ENCODE results near the gene PAX3. TPM values are rescaled to one million over a fixed set of nuclear protein-coding genes. Genes with fewer than 3 reads are reported as not detected.

PAX3 gene
- total and polyA plus RNA-seq, 4 donors: not detected

DNA sequence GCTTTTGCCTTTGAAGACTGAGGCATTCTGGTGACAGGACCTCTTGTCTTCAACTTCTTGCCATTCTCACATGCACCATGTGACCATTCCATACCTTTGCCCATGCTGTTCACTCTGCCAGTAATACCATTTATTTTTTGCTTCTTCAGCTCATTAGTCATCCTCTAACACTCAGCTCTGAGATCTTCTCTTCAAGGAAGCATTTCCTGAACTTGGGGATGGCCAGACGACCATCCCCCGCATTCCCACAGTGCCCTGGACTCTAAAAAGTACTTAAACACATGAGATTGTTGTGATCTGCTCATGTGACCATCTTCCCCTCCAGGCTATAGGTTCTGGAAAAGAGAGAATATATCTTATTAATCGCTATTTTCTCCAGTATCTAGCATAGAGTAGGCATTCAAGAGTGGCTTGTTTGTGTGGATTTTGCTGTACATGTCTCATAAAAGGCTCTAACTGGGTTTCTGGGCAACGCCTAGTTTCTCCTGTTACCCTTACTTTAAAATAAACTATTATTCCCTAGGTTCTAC, 33.9 kb downstream of the PAX3 start:
- peaks cover 0 to 2% (median 0%) of the 10 kb centered on the region in 4 donors for H3K9me3 ChIP-seq (ENCODE audit: control insufficient read depth in 4 of 4, insufficient read depth in 3 of 4, low read length in 3 of 4)
- ATAC-seq (ENCODE audit: insufficient read depth, low FRiP score): no peak
- no peak for DNase-seq
- no peaks in the 10 kb centered on the region for H3K4me1 ChIP-seq (ENCODE audit: control insufficient read depth in 5 of 5, insufficient read depth in 5 of 5, low read length in 5 of 5)
- TF ChIP-seq, protein P1, sequence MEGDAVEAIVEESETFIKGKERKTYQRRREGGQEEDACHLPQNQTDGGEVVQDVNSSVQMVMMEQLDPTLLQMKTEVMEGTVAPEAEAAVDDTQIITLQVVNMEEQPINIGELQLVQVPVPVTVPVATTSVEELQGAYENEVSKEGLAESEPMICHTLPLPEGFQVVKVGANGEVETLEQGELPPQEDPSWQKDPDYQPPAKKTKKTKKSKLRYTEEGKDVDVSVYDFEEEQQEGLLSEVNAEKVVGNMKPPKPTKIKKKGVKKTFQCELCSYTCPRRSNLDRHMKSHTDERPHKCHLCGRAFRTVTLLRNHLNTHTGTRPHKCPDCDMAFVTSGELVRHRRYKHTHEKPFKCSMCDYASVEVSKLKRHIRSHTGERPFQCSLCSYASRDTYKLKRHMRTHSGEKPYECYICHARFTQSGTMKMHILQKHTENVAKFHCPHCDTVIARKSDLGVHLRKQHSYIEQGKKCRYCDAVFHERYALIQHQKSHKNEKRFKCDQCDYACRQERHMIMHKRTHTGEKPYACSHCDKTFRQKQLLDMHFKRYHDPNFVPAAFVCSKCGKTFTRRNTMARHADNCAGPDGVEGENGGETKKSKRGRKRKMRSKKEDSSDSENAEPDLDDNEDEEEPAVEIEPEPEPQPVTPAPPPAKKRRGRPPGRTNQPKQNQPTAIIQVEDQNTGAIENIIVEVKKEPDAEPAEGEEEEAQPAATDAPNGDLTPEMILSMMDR (IDR thresholded peaks at IDR 0.05; ENCODE audit: control extremely low read depth, extremely low read depth): no peak
- WGBS, 2 donors: 66 to 81% methylated on average over 4 of the region's 4 CpGs
- peaks cover 0 to 31% (median 23%) of the 10 kb centered on the region in 3 donors for H3K27me3 ChIP-seq (ENCODE audit: control insufficient read depth in 3 of 3, insufficient read depth in 3 of 3, low read length in 2 of 3)
- H3K9ac ChIP-seq (ENCODE audit: insufficient read depth in 1 of 2, low read length in 2 of 2): no peak overlapping the region
- H3K27ac ChIP-seq (ENCODE audit: low read depth in 1 of 2, low read length in 1 of 2): no peak overlapping the region
- H3K36me3 ChIP-seq (ENCODE audit: control insufficient read depth in 4 of 4, insufficient read depth in 4 of 4, low read length in 4 of 4): no peaks in the 10 kb centered on the region
- no peak overlapping the region for H3K4me3 ChIP-seq

DNA sequence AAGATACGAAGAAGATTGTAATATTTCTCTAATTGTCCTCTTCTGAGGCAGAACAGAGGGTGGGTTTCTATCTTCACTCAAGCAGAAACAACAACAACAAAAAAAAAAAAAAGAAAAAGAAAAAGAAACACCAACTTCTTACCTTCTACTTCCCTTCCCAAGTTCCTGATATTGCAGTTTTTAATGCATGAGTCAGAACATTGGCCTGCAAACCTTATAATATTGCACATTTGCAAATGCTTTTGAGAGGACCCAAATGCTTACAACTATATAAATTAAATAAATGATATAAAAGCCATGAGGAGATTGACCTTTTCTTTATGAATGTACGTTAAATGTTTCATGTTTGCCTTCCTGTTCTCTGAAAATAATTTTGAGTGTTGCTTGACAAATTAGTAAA, 37.3 kb downstream of the PAX3 start:
- TF ChIP-seq, protein P1 (IDR thresholded peaks at IDR 0.05; ENCODE audit: control extremely low read depth, extremely low read depth): no peak
- peaks cover 0 to 28% (median 18%) of the 10 kb centered on the region in 3 donors for H3K27me3 ChIP-seq (ENCODE audit: control insufficient read depth in 3 of 3, insufficient read depth in 3 of 3, low read length in 2 of 3)
- H3K4me3 ChIP-seq: no peak overlapping the region
- H3K9ac ChIP-seq (ENCODE audit: insufficient read depth in 1 of 2, low read length in 2 of 2): no peak overlapping the region
- no peaks in the 10 kb centered on the region for H3K9me3 ChIP-seq (ENCODE audit: control insufficient read depth in 4 of 4, insufficient read depth in 3 of 4, low read length in 3 of 4)
- H3K36me3 ChIP-seq (ENCODE audit: control insufficient read depth in 4 of 4, insufficient read depth in 4 of 4, low read length in 4 of 4): no peaks in the 10 kb centered on the region
- no peaks in the 10 kb centered on the region for H3K4me1 ChIP-seq (ENCODE audit: control insufficient read depth in 5 of 5, insufficient read depth in 5 of 5, low read length in 5 of 5)
- DNase-seq (no peak), ATAC-seq (ENCODE audit: insufficient read depth, low FRiP score) (no peak)
- H3K27ac ChIP-seq (ENCODE audit: low read depth in 1 of 2, low read length in 1 of 2): no peak overlapping the region
- WGBS, 2 donors: 63 to 83% methylated on average over 2 of the region's 2 CpGs

DNA sequence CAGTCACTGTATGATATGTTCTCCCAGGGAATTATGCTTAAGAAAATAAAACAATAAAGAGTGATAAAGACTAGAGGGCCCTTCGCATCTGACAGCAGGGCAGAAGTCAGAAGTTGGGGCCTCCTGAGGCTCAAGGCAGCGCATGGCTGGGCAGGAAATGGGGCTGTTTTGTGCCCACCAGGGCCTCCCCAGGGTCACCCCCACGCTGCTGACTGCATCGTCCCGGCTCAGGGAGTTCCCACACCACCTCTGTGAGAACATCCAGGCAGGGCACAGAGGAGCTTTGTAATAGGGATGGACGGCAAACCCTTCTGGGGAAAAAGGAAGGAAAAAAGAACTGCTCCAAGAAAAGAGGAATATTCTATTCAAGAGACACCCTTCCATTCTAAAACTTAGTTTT, 41.2 kb downstream of the PAX3 start:
- TF ChIP-seq, protein P1 (IDR thresholded peaks at IDR 0.05; ENCODE audit: control extremely low read depth, extremely low read depth): no peak
- no peak overlapping the region for H3K27ac ChIP-seq (ENCODE audit: low read depth in 1 of 2, low read length in 1 of 2)
- ATAC-seq (ENCODE audit: insufficient read depth, low FRiP score): no peak
- no peaks in the 10 kb centered on the region for H3K9me3 ChIP-seq (ENCODE audit: control insufficient read depth in 4 of 4, insufficient read depth in 3 of 4, low read length in 3 of 4)
- no peaks in the 10 kb centered on the region for H3K4me1 ChIP-seq (ENCODE audit: control insufficient read depth in 5 of 5, insufficient read depth in 5 of 5, low read length in 5 of 5)
- peaks cover 0 to 25% (median 21%) of the 10 kb centered on the region in 3 donors for H3K27me3 ChIP-seq (ENCODE audit: control insufficient read depth in 3 of 3, insufficient read depth in 3 of 3, low read length in 2 of 3)
- no peak overlapping the region for H3K9ac ChIP-seq (ENCODE audit: insufficient read depth in 1 of 2, low read length in 2 of 2)
- no peak overlapping the region for H3K4me3 ChIP-seq
- DNase-seq: no peak
- H3K36me3 ChIP-seq (ENCODE audit: control insufficient read depth in 4 of 4, insufficient read depth in 4 of 4, low read length in 4 of 4): no peaks in the 10 kb centered on the region
- WGBS, 2 donors: 32 to 35% methylated on average over 6 of the region's 6 CpGs

DNA sequence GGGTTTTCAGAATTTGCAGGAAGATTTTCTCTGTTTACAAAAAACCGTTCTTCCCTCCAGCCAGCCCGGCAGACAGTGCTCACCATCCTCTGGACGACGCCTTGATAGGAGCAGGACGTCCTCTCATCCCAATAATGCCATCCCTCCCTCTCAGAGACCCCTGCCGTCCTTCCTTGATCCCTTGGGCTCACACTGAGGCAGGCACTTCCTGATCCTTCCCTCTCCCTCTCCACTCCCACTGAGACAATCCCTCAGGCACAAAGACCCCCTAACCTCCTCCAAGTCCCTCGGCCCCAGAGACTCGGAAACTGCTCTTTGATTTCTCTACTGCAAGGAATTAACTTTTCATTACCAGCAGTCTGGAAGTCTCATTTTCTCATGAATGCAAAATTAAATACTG, 42.5 kb downstream of the PAX3 start:
- no peaks in the 10 kb centered on the region for H3K4me1 ChIP-seq (ENCODE audit: control insufficient read depth in 5 of 5, insufficient read depth in 5 of 5, low read length in 5 of 5)
- 20 to 21% methylated on average over 8 of the region's 8 CpGs for WGBS, 2 donors
- H3K9me3 ChIP-seq (ENCODE audit: control insufficient read depth in 4 of 4, insufficient read depth in 3 of 4, low read length in 3 of 4): no peaks in the 10 kb centered on the region
- TF ChIP-seq, protein P1 (IDR thresholded peaks at IDR 0.05; ENCODE audit: control extremely low read depth, extremely low read depth): no peak
- H3K4me3 ChIP-seq: no peak overlapping the region
- no peaks in the 10 kb centered on the region for H3K36me3 ChIP-seq (ENCODE audit: control insufficient read depth in 4 of 4, insufficient read depth in 4 of 4, low read length in 4 of 4)
- H3K27ac ChIP-seq (ENCODE audit: low read depth in 1 of 2, low read length in 1 of 2): no peak overlapping the region
- no peak overlapping the region for H3K9ac ChIP-seq (ENCODE audit: insufficient read depth in 1 of 2, low read length in 2 of 2)
- H3K27me3 ChIP-seq (ENCODE audit: control insufficient read depth in 3 of 3, insufficient read depth in 3 of 3, low read length in 2 of 3): peaks cover 0 to 23% (median 16%) of the 10 kb centered on the region in 3 donors
- DNase-seq (no peak), ATAC-seq (ENCODE audit: insufficient read depth, low FRiP score) (no peak)
